ENCODE data around the gene ZNF697. TPM values are rescaled to one million over a fixed set of nuclear protein-coding genes. Genes with fewer than 3 reads are reported as not detected.
"Not testable (repeated sequence)": the region's sequence is repeated elsewhere in the genome, so short reads cannot be mapped to it uniquely, and the experiment has no call there.

ZNF697 gene
- 6.2 and 7.6 TPM in 2 replicates for total RNA-seq (2014; rRNA removed; shearing (Covaris generic))

GRCh38 chr1:119647734-119648619, at the start of gene ZNF697:
ZNF697 (minus strand) TSS chr1:119648266; CDS start chr1:119626100, 22,166 bp downstream.
- Histone ChIP-seq H3K9me3 (replicated peaks) (no peaks in the 10 kb centered on the region), H3K27ac (peak within 1 kb of the TSS; percentile 68), H3K27me3 (no peaks in the 10 kb centered on the region), H3K4me1 (peaks cover 8% of the 10 kb centered on the region), H3K36me3 (no peaks in the 10 kb centered on the region; the same call in 1 of the 2 replicates), H3K4me3 (peak within 1 kb of the TSS; percentile 84)
- peak; percentile 98 for DNase-seq

DNA sequence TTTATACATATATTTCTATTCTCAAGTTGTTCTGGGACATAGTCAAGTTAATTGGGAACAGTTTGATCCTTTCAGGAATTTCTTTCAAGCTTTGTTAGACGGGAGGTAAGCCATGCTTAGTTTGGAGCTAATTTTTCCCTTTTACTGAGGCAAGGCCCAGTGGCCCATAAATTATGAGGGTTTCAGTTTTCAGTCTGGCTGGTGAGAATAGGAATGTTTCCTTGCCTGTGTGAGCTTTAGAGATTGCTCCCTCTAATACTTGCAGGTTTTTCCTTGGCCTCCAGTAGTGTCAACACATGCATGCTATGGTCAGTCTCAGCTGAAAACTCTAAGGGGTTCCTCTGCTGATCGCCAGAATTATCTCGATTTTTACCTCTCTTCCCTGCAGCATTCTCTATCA, 49.5 kb upstream of the ZNF697 start:
- Histone ChIP-seq H3K4me1 (no peaks in the 10 kb centered on the region), H3K36me3 (no peaks in the 10 kb centered on the region), H3K9me3 (replicated peaks) (peaks cover 9% of the 10 kb centered on the region), H3K27me3 (no peaks in the 10 kb centered on the region), H3K27ac (no peak overlapping the region), H3K4me3 (no peak overlapping the region)
- no peak for DNase-seq

- H3K36me3 ChIP-seq; H3K4me3 ChIP-seq; H3K4me1 ChIP-seq; H3K27me3 ChIP-seq; H3K9me3 ChIP-seq (replicated peaks); H3K27ac ChIP-seq; DNase-seq: not testable (repeated sequence)
Observed at GRCh38 chr1:119696863-119697262, 48.8 kb upstream of the ZNF697 start.

DNA sequence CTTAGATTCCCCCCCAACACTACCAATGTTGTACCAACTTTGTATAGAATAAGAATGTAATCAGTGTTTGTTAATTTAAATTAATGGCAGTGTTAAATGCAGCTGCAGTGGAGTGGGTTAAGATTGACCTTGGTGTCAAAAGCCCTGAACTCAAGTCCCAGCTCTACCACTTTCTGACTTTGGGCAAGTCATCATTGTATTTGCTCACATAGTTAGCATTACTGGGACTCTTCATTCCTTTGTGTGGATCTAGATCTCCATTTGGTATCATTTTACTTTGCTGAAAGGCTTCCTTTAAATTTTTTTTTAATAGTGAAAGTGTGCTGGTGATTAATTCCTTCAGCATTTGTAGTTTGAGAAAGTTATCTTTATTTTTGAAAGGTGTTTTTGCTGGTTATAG, 41.4 kb upstream of the ZNF697 start:
- Histone ChIP-seq H3K36me3 (no peaks in the 10 kb centered on the region), H3K9me3 (replicated peaks) (0 out of 2 replicates have a peak, but pooled peaks cover 2% of the 10 kb centered on the region), H3K4me3 (no peak overlapping the region), H3K27ac (no peak overlapping the region), H3K27me3 (no peaks in the 10 kb centered on the region), H3K4me1 (no peaks in the 10 kb centered on the region)
- DNase-seq, result no peak

- H3K4me3 ChIP-seq, result no peak overlapping the region
- H3K27ac ChIP-seq, result no peak overlapping the region
- 0 out of 2 replicates have a peak, but pooled peaks cover 2% of the 10 kb centered on the region for H3K9me3 ChIP-seq (replicated peaks)
- no peaks in the 10 kb centered on the region for H3K27me3 ChIP-seq
- H3K36me3 ChIP-seq, result no peaks in the 10 kb centered on the region
- DNase-seq, result no peak
- H3K4me1 ChIP-seq, result no peaks in the 10 kb centered on the region
Observed at GRCh38 chr1:119688810-119689209, 40.7 kb upstream of the ZNF697 start.

DNA sequence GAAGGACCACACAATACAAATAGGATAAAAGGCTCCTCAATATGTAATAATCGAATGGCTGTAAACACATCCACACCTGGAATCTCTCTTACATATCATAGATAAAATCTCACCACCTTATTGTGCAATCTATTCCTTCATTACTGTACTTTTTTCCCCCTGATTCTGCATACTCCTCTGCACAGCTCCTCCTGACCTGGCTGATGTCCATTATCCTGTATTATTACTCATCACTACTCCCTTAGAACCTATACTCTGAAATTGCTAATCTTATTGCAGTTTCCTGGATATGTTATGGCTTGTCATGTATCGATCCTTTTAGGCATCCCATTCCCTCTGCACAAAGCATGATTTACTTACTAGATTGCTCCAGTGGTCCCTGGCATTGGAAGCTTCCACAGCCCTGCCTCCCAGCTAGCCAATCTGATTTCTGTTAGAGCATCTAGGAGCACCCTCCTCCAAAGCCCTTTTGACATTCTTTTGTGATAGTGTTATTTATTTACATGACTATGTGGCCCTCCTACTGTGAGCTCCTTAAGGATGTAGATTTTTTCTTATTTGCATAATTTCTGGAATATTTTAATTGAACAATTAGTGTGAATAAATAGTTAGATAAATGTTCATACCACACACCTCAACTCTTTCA, 39.5 kb upstream of the ZNF697 start:
- DNase-seq, result no peak
- Histone ChIP-seq H3K36me3 (no peaks in the 10 kb centered on the region), H3K9me3 (replicated peaks) (0 out of 2 replicates have a peak, but pooled peaks cover 2% of the 10 kb centered on the region), H3K27ac (no peak overlapping the region), H3K4me1 (no peaks in the 10 kb centered on the region), H3K4me3 (no peak overlapping the region), H3K27me3 (no peaks in the 10 kb centered on the region)

DNA sequence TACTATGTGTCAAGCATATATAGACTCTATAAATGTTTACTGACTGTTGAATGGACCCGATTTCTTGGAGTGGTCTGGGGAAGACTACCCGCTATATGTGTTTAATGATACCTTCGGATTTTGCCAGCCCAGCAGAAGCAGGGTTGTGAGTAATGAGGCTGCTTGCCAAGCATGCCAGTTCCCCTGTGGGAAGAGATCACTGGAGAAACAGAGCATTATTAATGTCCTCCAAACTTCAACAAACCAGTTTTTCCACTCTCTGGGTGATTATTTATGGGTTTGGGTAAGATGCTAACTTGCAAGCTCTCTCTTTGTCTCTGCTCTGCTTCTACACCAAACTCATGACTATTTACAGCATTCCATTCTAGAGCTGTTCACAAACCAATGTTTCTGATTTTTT, 38.6 kb upstream of the ZNF697 start:
- H3K4me3 ChIP-seq, result no peak overlapping the region
- H3K36me3 ChIP-seq, result no peaks in the 10 kb centered on the region
- no peak for DNase-seq
- H3K9me3 ChIP-seq (replicated peaks), result 0 out of 2 replicates have a peak, but pooled peaks cover 2% of the 10 kb centered on the region
- no peak overlapping the region for H3K27ac ChIP-seq
- no peaks in the 10 kb centered on the region for H3K4me1 ChIP-seq
- H3K27me3 ChIP-seq, result no peaks in the 10 kb centered on the region

- Histone ChIP-seq H3K9me3 (replicated peaks) (0 out of 2 replicates have a peak, but pooled peaks cover 2% of the 10 kb centered on the region), H3K4me3 (no peak overlapping the region), H3K27ac (no peak overlapping the region), H3K27me3 (no peaks in the 10 kb centered on the region), H3K4me1 (no peaks in the 10 kb centered on the region), H3K36me3 (no peaks in the 10 kb centered on the region)
- no peak for DNase-seq
Observed at GRCh38 chr1:119683893-119684292, 35.8 kb upstream of the ZNF697 start.

DNA sequence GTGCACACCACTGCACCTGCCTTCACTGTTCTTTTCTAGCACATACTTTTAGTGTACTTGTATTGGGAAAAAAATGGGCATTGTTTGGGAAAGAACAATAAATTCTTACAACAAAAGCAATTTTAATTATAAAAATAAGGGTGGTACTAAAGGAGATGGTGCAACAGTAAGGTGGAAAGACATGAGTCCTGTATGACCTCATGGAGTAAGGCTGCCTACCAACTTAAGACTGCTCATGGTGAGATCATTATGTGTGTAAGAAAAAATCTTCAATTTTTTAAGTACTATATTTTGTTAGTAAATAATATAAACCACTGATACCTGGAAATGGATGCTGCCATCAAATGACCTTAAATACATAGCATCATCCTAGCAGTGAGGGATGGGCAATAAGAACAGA, 34.1 kb upstream of the ZNF697 start:
- H3K36me3 ChIP-seq, result no peaks in the 10 kb centered on the region
- no peak for DNase-seq
- H3K27me3 ChIP-seq, result no peaks in the 10 kb centered on the region
- no peak overlapping the region for H3K27ac ChIP-seq
- H3K4me1 ChIP-seq, result no peaks in the 10 kb centered on the region
- H3K9me3 ChIP-seq (replicated peaks), result 0 out of 2 replicates have a peak, but pooled peaks cover 2% of the 10 kb centered on the region
- H3K4me3 ChIP-seq, result no peak overlapping the region

DNA sequence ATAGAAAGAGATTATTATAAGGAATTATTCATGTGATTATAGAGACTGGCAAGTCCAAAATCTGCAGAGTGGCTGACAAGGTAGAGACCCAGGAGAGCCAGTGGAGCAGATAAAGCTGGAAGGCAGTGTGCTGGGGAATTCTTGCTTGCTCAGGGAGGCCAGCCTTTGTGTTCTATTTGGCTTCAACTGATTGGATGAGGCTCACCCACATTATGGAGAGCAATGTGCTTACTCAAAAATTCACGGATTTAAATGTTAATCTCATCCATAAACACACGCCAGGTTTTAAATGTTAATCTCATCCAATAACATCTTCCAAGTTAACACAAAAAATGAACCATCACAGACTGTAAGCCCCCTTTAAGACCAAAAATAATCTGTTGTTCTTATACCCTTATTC, 33.5 kb upstream of the ZNF697 start:
- Histone ChIP-seq H3K36me3 (no peaks in the 10 kb centered on the region), H3K27ac (no peak overlapping the region), H3K4me3 (no peak overlapping the region), H3K27me3 (no peaks in the 10 kb centered on the region), H3K4me1 (no peaks in the 10 kb centered on the region), H3K9me3 (replicated peaks) (0 out of 2 replicates have a peak, but pooled peaks cover 2% of the 10 kb centered on the region)
- no peak for DNase-seq

GRCh38 chr1:119680723-119681122, 32.7 kb upstream of the ZNF697 start:
- no peak overlapping the region for H3K4me3 ChIP-seq
- DNase-seq, result no peak
- H3K36me3 ChIP-seq, result no peaks in the 10 kb centered on the region
- H3K27ac ChIP-seq, result no peak overlapping the region
- 0 out of 2 replicates have a peak, but pooled peaks cover 1% of the 10 kb centered on the region for H3K9me3 ChIP-seq (replicated peaks)
- H3K27me3 ChIP-seq, result no peaks in the 10 kb centered on the region
- H3K4me1 ChIP-seq, result peaks cover 4% of the 10 kb centered on the region; the same call in 1 of the 2 replicates

- Histone ChIP-seq H3K4me3 (no peak overlapping the region), H3K36me3 (no peaks in the 10 kb centered on the region), H3K27me3 (no peaks in the 10 kb centered on the region), H3K4me1 (peaks cover 5% of the 10 kb centered on the region; the same call in 1 of the 2 replicates), H3K27ac (no peak overlapping the region), H3K9me3 (replicated peaks) (no peaks in the 10 kb centered on the region)
- no peak for DNase-seq
Observed at GRCh38 chr1:119680193-119680592, 32.1 kb upstream of the ZNF697 start.

- Histone ChIP-seq H3K4me1 (peaks cover 12% of the 10 kb centered on the region), H3K27me3 (no peaks in the 10 kb centered on the region), H3K9me3 (replicated peaks) (no peaks in the 10 kb centered on the region), H3K4me3 (no peak overlapping the region), H3K27ac (no peak overlapping the region), H3K36me3 (no peaks in the 10 kb centered on the region)
- DNase-seq, result no peak
Observed at GRCh38 chr1:119679223-119679622, 31.2 kb upstream of the ZNF697 start.

- H3K9me3 ChIP-seq (replicated peaks), result no peaks in the 10 kb centered on the region
- peaks cover 25% of the 10 kb centered on the region for H3K4me1 ChIP-seq
- H3K27ac ChIP-seq, result no peak overlapping the region
- H3K27me3 ChIP-seq, result no peaks in the 10 kb centered on the region
- no peak overlapping the region for H3K4me3 ChIP-seq
- no peaks in the 10 kb centered on the region for H3K36me3 ChIP-seq
- peak; percentile 17 to 51 for DNase-seq
Observed at GRCh38 chr1:119676571-119677206, 28.6 kb upstream of the ZNF697 start.
